H1 (cell line): ENCODE data around the gene CDCA3. TPM values are rescaled to one million over a fixed set of nuclear protein-coding genes. Genes with fewer than 3 reads are reported as not detected.

ENCODE experiments used
- CTCF ChIA-PET: fragments of 300-600 bp; sonication (Branson Sonifier 250); formaldehyde crosslinking; loops from one replicate; lab custom pipeline; 2021; ENCODE audit not compliant: partially characterized antibody; lab: Charles Lee
- POLR2A ChIA-PET: fragments of 300-600 bp; sonication (Branson Sonifier 250); formaldehyde crosslinking; loops from one replicate; lab custom pipeline; 2021; ENCODE audit warnings: inconsistent platforms; ENCODE audit not compliant: partially characterized antibody; lab: Charles Lee
- DNase-seq, 2 experiments: peaks; one replicate each; pipeline versions ENCODE4 v3.0.0 to v3.0.0-alpha.2; 2010 to 2022; ENCODE audit warnings: low spot score in 2 of 2, low read depth in 1 of 2, mixed read lengths in 1 of 2
- FAIRE-seq: peaks from 2 replicates; lab custom pipeline; 2011; peaks lifted over from hg19 to GRCh38; lab: Jason Lieb, UNC
- H2AFZ ChIP-seq: 2 replicates; pipeline ENCODE4 v1.8.1; 2012; ENCODE audit warnings: low read length, inconsistent platforms
- H2AK5ac ChIP-seq: 2 replicates; pipeline ENCODE4 v1.6.1; 2013; ENCODE audit warnings: low read depth, low read length
- H2BK120ac ChIP-seq: replicated peaks from 2 replicates; pipeline ENCODE3; 2013; ENCODE audit warnings: low read depth, low read length, inconsistent platforms
- H2BK12ac ChIP-seq: 2 replicates; pipeline ENCODE4 v1.6.1; 2013; ENCODE audit warnings: low read depth, low read length
- H2BK15ac ChIP-seq: 2 replicates; pipeline ENCODE4 v1.6.1; 2013; ENCODE audit warnings: low read length
- H2BK20ac ChIP-seq: 2 replicates; pipeline ENCODE4 v1.6.1; 2013; ENCODE audit warnings: low read length
- H2BK5ac ChIP-seq: 2 replicates; pipeline ENCODE4 v1.6.1; 2013; ENCODE audit warnings: low read depth, low read length
- H3K14ac ChIP-seq: 2 replicates; pipeline ENCODE4 v1.6.1; 2013; ENCODE audit warnings: inconsistent platforms; ENCODE audit not compliant: insufficient read length
- H3K18ac ChIP-seq: 2 replicates; pipeline ENCODE4 v1.6.1; 2013; ENCODE audit warnings: low read length; ENCODE audit errors: extremely low read depth
- H3K23ac ChIP-seq: 2 replicates; pipeline ENCODE4 v1.6.1; 2013; ENCODE audit warnings: inconsistent platforms; ENCODE audit not compliant: insufficient read length
- H3K23me2 ChIP-seq: 2 replicates; pipeline ENCODE4 v1.6.1; 2013; ENCODE audit warnings: low read depth, low read length
- H3K27ac ChIP-seq: 2 replicates; pipeline ENCODE4 v1.6.1; 2011; ENCODE audit warnings: low read depth, low read length, inconsistent platforms
- H3K27me3 ChIP-seq, 4 experiments: replicated peaks in 1 of 4; 1 replicate in 1 of 4; 2 replicates in 3 of 4; pipeline versions ENCODE4 v1.6.1 to v1.8.1; 2011 to 2013; ENCODE audit warnings: low read length in 3 of 4, mild to moderate bottlenecking in 3 of 4, inconsistent platforms in 2 of 4, mixed read lengths in 2 of 4, moderate library complexity in 1 of 4; ENCODE audit not compliant: control insufficient read depth in 3 of 4, insufficient read depth in 3 of 4; ENCODE audit errors: extremely low read depth in 1 of 4
- H3K36me3 ChIP-seq, 4 experiments: 2 replicates each; pipeline versions ENCODE4 v1.6.1 to v1.8.1; 2011 to 2013; ENCODE audit warnings: mild to moderate bottlenecking in 4 of 4, low read length in 3 of 4, moderate library complexity in 2 of 4, control low read depth in 1 of 4, inconsistent platforms in 1 of 4; ENCODE audit not compliant: insufficient read depth in 4 of 4, control insufficient read depth in 2 of 4
- H3K4ac ChIP-seq: replicated peaks from 2 replicates; pipeline ENCODE3; 2013; ENCODE audit warnings: low read length, low read depth, mixed read lengths, inconsistent platforms; ENCODE audit not compliant: insufficient read length
- H3K4me1 ChIP-seq, 4 experiments: replicated peaks in 1 of 4; 1 replicate in 1 of 4; 2 replicates in 3 of 4; pipeline versions ENCODE4 v1.6.1 to v1.8.1; 2011 to 2013; ENCODE audit warnings: low read length in 3 of 4, inconsistent platforms in 2 of 4, mixed read lengths in 1 of 4; ENCODE audit not compliant: insufficient read depth in 4 of 4, control insufficient read depth in 3 of 4
- H3K4me2 ChIP-seq, 2 experiments: 2 replicates each; pipeline versions ENCODE4 v1.6.1 to v1.8.1; 2011 to 2013; ENCODE audit warnings: low read depth in 2 of 2, low read length in 2 of 2, control low read depth in 1 of 2, inconsistent platforms in 1 of 2, mild to moderate bottlenecking in 1 of 2; ENCODE audit not compliant: insufficient read depth in 1 of 2
- H3K4me3 ChIP-seq, 4 experiments: fragments of 200-600, 300-600 bp in 1 of 4; sonication (generic), shearing (Covaris generic), sonication (Bioruptor Twin) in 1 of 4; 2 replicates each; pipeline versions ENCODE4 v1.5.1 to v1.8.1; 2011 to 2016; ENCODE audit warnings: low read length in 4 of 4, low read depth in 3 of 4, control low read depth in 2 of 4, inconsistent platforms in 2 of 4, mild to moderate bottlenecking in 2 of 4, mixed read lengths in 1 of 4, moderate library complexity in 1 of 4; ENCODE audit not compliant: insufficient read depth in 2 of 4; ENCODE audit errors: extremely low read depth in 1 of 4
- H3K56ac ChIP-seq: replicated peaks from 2 replicates; pipeline ENCODE3; 2013; ENCODE audit warnings: low read depth, mild to moderate bottlenecking, mixed read lengths, low read length, inconsistent platforms; ENCODE audit not compliant: insufficient read length
- H3K79me1 ChIP-seq: 2 replicates; pipeline ENCODE4 v1.6.1; 2013; ENCODE audit warnings: low read depth, low read length, control low read depth
- H3K79me2 ChIP-seq, 2 experiments: 2 replicates each; pipeline versions ENCODE4 v1.6.1 to v1.8.1; 2012 to 2013; ENCODE audit warnings: low read length in 2 of 2, mild to moderate bottlenecking in 2 of 2, inconsistent platforms in 1 of 2; ENCODE audit not compliant: insufficient read depth in 2 of 2, control insufficient read depth in 1 of 2
- H3K9ac ChIP-seq, 4 experiments: replicated peaks in 1 of 4; 1 replicate in 1 of 4; 2 replicates in 3 of 4; pipeline versions ENCODE4 v1.6.1 to v1.8.1; 2011 to 2013; ENCODE audit warnings: low read depth in 3 of 4, low read length in 3 of 4, control low read depth in 2 of 4, mild to moderate bottlenecking in 2 of 4, moderate library complexity in 2 of 4, inconsistent platforms in 1 of 4; ENCODE audit errors: extremely low read depth in 1 of 4
- H3K9me3 ChIP-seq, 2 experiments: 2 replicates each; pipeline versions ENCODE4 v1.6.1 to v1.8.1; 2012 to 2013; ENCODE audit warnings: mild to moderate bottlenecking in 2 of 2, moderate library complexity in 2 of 2, control low read depth in 1 of 2, inconsistent platforms in 1 of 2, low read depth in 1 of 2, low read length in 1 of 2, mixed read lengths in 1 of 2; ENCODE audit not compliant: insufficient read depth in 2 of 2
- H4K20me1 ChIP-seq, 2 experiments: replicated peaks in 1 of 2; 2 replicates each; pipeline versions ENCODE3 to v1.8.1; 2011 to 2013; ENCODE audit warnings: inconsistent platforms in 2 of 2, low read length in 2 of 2, mild to moderate bottlenecking in 1 of 2; ENCODE audit not compliant: insufficient read depth in 2 of 2, control insufficient read depth in 1 of 2
- H4K5ac ChIP-seq: 2 replicates; pipeline ENCODE4 v1.6.1; 2013; ENCODE audit warnings: low read length, low read depth, mixed read lengths, inconsistent platforms; ENCODE audit not compliant: insufficient read length
- H4K8ac ChIP-seq: 2 replicates; pipeline ENCODE4 v1.8.0; 2013; ENCODE audit warnings: mild to moderate bottlenecking, moderate library complexity, low read length, inconsistent platforms; ENCODE audit not compliant: insufficient read depth; ENCODE audit errors: extremely low read depth
- H4K91ac ChIP-seq: replicated peaks from 2 replicates; pipeline ENCODE3; 2013; ENCODE audit warnings: low read length, mixed read lengths, inconsistent platforms; ENCODE audit not compliant: insufficient read length
- BRCA1 ChIP-seq: IDR thresholded peaks from 2 replicates; pipeline ENCODE4 v1.6.1; 2012; ENCODE audit warnings: low read depth, low read length, improper control_type of control experiment
- CEBPB ChIP-seq: IDR thresholded peaks from 2 replicates; pipeline ENCODE4 v1.6.1; 2012; ENCODE audit warnings: low read depth, low read length
- MAFK ChIP-seq: IDR thresholded peaks from 2 replicates; pipeline ENCODE4 v1.6.1; 2012; ENCODE audit warnings: low read depth, mild to moderate bottlenecking, improper control_type of control experiment, low read length
- SAP30 ChIP-seq: fragments of 300-600 bp; sonication (generic); IDR thresholded peaks from 2 replicates; pipeline ENCODE4 v1.7.1; 2012; ENCODE audit warnings: low read length, moderate library complexity, mild to moderate bottlenecking, inconsistent platforms; ENCODE audit not compliant: insufficient read depth, insufficient replicate concordance
- SP1 ChIP-seq: IDR thresholded peaks from 2 replicates; pipeline ENCODE4 v1.6.1; 2011; ENCODE audit warnings: low read depth, low read length
- WGBS, 2 experiments: shearing (Covaris generic) in 1 of 2; methylation state at CpG; one replicate each; pipeline versions ENCODE4 v1.1.6 to v1.1.7; 2013 to 2015; ENCODE audit warnings: low lambda C conversion rate in 2 of 2, mixed read lengths in 2 of 2, inconsistent platforms in 1 of 2, low coverage in 1 of 2, missing lambda C conversion rate in 1 of 2; ENCODE audit not compliant: insufficient replicate concordance in 2 of 2, insufficient coverage in 1 of 2, insufficient read length in 1 of 2; ENCODE audit errors: extremely low coverage in 1 of 2, missing lambda C conversion rate in 1 of 2; 5-methylcytosine and 5-hydroxymethylcytosine counted together
- polyA plus RNA-seq, 7 experiments: library from polyadenylated mRNA; depleted of rRNA in 3 of 7; stranded (reverse) in 5 of 7; unstranded in 2 of 7; fragments of >200 nt in 5 of 7; fragments of 200-250 nt in 2 of 7; gene quantifications; 1 replicate in 5 of 7; 2 replicates in 1 of 7; 4 replicates in 1 of 7; pipeline versions ENCODE4 v1.2.1 to v1.2.3, GENCODE V29; 2011 to 2013; ENCODE audit warnings: missing spikeins in 2 of 7, mixed read lengths in 2 of 7
- total RNA-seq: library from RNA; stranded (reverse); fragmentation: NEBNext Ultra II Directional; extraction: Animal tissue kit (Norgen Biotek cat#: 25700); gene quantifications from 2 replicates; pipeline ENCODE4 v1.2.1, GENCODE V29; 2021

The CDCA3 gene
- total and polyA plus RNA-seq, 2 of the 8 experiments (the other 6 are each of a cell fraction or from before 2014, with no cell fraction given): 47.7 to 71.2 TPM

- POLR2A ChIA-PET: interaction anchor here (0.5 to 18.9 kb wide), 37 partner anchors 8 to 333 kb away, joined by 3 to 588 read pairs (median 6); partner anchors contain the start of genes ATN1, C12orf57, CDCA3 and COPS7A
- peak within 1 kb of the TSS; percentile 84 to 98 (median 86) for H3K4me3 ChIP-seq
- peak within 1 kb of the TSS; percentile 93 to 94 for H3K4me2 ChIP-seq
- no peak for TF ChIP-seq CEBPB
- TF ChIP-seq MAFK: no peak
- TF ChIP-seq BRCA1: no peak
- TF ChIP-seq SP1: peak; percentile 47; the same call in 1 of the 2 replicates
- TF ChIP-seq SAP30: no peak
Observed at GRCh38 chr12:6867413-6868210, 16.5 kb upstream of the CDCA3 start, which contains the start of gene TPI1. Gene TPI1, plus strand, starts transcription at chr12:6867531. Its CDS starts 36 bp downstream, at chr12:6867567.

More at GRCh38 chr12:6867413-6868210, 16.5 kb upstream of the CDCA3 start, which contains the start of gene TPI1:
- no peak for FAIRE-seq
- peak in 1 of 2 experiments; percentile 67 for DNase-seq
- Histone ChIP-seq H2BK120ac (peak within 1 kb of the TSS; percentile 61), H2AK5ac (no peak within 1 kb of the TSS), H3K27me3 (no peaks in the 10 kb centered on the region), H3K18ac (peak within 1 kb of the TSS; percentile 94), H4K5ac (peak within 1 kb of the TSS; percentile 53), H3K56ac (peak within 1 kb of the TSS; percentile 78), H3K4me1 (peaks cover 7 to 48% (median 25%) of the 10 kb centered on the region in 4 experiments), H2BK5ac (peak within 1 kb of the TSS; percentile 73; the same call in 1 of the 2 replicates), H2BK12ac (peak within 1 kb of the TSS; percentile 78; the same call in 1 of the 2 replicates), H3K14ac (no peak within 1 kb of the TSS), H3K23me2 (peaks cover 18% of the 10 kb centered on the region), H2BK15ac (peak within 1 kb of the TSS; percentile 88; the same call in 1 of the 2 replicates), H3K9ac (peak within 1 kb of the TSS; percentile 60 to 85 (median 82)), H3K9me3 (no peaks in the 10 kb centered on the region), H4K20me1 (peaks cover 25 to 30% of the 10 kb centered on the region in 2 experiments), H4K8ac (peak within 1 kb of the TSS; percentile 71; the same call in 1 of the 2 replicates), H3K23ac (no peak within 1 kb of the TSS), H4K91ac (peak within 1 kb of the TSS; percentile 87), H2BK20ac (no peak within 1 kb of the TSS), H3K79me2 (peaks cover 0 to 22% of the 10 kb centered on the region in 2 experiments; a peak in 2 of 4 replicates), H3K4ac (peak within 1 kb of the TSS; percentile 93), H3K36me3 (peaks cover 8 to 52% (median 27%) of the 10 kb centered on the region in 4 experiments), H3K79me1 (0 out of 2 replicates have a peak, but pooled peaks cover 4% of the 10 kb centered on the region), H3K27ac (peak within 1 kb of the TSS; percentile 71), H2AFZ (no peak within 1 kb of the TSS)
- WGBS, 2 experiments: 1% methylated on average over 60 of the region's 86 CpGs; no CpG with 5 or more reads in 1 of the 2 experiments
- CTCF ChIA-PET: interaction anchor here (0.8 to 10.4 kb wide), 17 partner anchors 10 to 113 kb away, joined by 3 to 216 read pairs (median 15); partner anchors contain the start of genes C12orf57 and RNU7-1
